Activated CD8-positive, alpha-beta memory T cell treated with anti-CD3 and anti-CD28 coated beads, Interleukin-2, amount 10 ng/mL, durations not matched to agents 7 days and 5 days (primary cell): ENCODE results near the gene ZNF619. TPM values are rescaled to one million over a fixed set of nuclear protein-coding genes. Genes with fewer than 3 reads are reported as not detected.

Experiments
- ATAC-seq: fragments of 150-1000 bp; cut with Tn5 transposase; one replicate; pipeline ENCODE4 v1.10.0; 2021; ENCODE audit warnings: moderate library complexity
- CTCF ChIA-PET: fragments of 350-600 bp; sonication (Branson Sonifier 250); formaldehyde crosslinking; loops from one replicate; lab custom pipeline; 2021; ENCODE audit warnings: antibody characterized with exemption; lab: Charles Lee
- DNase-seq: peaks from one replicate; pipeline ENCODE4 v3.0.0-alpha.2; 2020
- H3K27ac Mint-ChIP-seq: one replicate; pipeline ENCODE4 v1.8.0; 2021; ENCODE audit warnings: mild to moderate bottlenecking, mixed read lengths
- H3K27me3 Mint-ChIP-seq: one replicate; pipeline ENCODE4 v1.8.0; 2021; ENCODE audit warnings: mixed read lengths
- H3K36me3 Mint-ChIP-seq: one replicate; pipeline ENCODE4 v1.8.0; 2021; ENCODE audit warnings: mild to moderate bottlenecking, mixed read lengths
- H3K4me1 Mint-ChIP-seq: one replicate; pipeline ENCODE4 v1.8.0; 2021; ENCODE audit warnings: mixed read lengths
- H3K4me3 Mint-ChIP-seq: one replicate; pipeline ENCODE4 v1.8.0; 2021; ENCODE audit warnings: mild to moderate bottlenecking, moderate library complexity, mixed read lengths
- H3K9me3 Mint-ChIP-seq: one replicate; pipeline ENCODE4 v1.8.0; 2022; ENCODE audit warnings: low read depth, mixed read lengths
- total RNA-seq, 2 experiments: library from RNA; stranded (reverse); gene quantifications; one replicate each; pipeline ENCODE4 v1.2.3, GENCODE V29; 2021

The ZNF619 gene
- total RNA-seq, 2 experiments from 2014 or later = 10.1 to 11.0 TPM

DNA sequence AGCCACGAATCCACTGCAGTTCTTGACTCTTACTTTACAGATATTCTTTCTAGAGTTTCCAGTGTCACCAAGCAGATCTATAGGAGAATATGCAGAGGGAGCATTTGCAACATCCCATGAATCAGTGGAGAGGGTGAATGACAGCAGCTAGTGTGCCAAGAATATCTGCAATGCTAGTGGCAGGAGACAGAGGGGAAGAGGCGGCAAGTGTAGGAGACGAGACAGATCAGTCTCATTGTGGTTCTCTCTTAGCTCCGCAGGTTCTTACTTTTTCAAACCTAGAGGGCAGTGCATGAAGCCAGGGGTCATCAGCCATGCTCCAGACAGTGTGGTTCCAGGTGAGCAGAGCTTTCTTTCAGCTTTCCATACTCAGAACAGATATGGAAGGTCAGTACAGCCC lies 744 bp downstream of the ZNF619 start:
- peak overlapping the region; percentile 85 for H3K4me3 Mint-ChIP-seq
- H3K9me3 Mint-ChIP-seq = no peaks in the 10 kb centered on the region
- peaks cover 25% of the 10 kb centered on the region for H3K36me3 Mint-ChIP-seq
- CTCF ChIA-PET = interaction anchor here (0.5 to 3.0 kb wide), 5 partner anchors 13 to 1171 kb away, joined by 3 to 10 read pairs (median 4); partner anchors contain the start of genes RPL14 and ZNF620
- no peaks in the 10 kb centered on the region for H3K27me3 Mint-ChIP-seq
- no peak for DNase-seq
- peak overlapping the region; percentile 86 for H3K27ac Mint-ChIP-seq
- H3K4me1 Mint-ChIP-seq = peaks cover 35% of the 10 kb centered on the region
- no peak for ATAC-seq

DNA sequence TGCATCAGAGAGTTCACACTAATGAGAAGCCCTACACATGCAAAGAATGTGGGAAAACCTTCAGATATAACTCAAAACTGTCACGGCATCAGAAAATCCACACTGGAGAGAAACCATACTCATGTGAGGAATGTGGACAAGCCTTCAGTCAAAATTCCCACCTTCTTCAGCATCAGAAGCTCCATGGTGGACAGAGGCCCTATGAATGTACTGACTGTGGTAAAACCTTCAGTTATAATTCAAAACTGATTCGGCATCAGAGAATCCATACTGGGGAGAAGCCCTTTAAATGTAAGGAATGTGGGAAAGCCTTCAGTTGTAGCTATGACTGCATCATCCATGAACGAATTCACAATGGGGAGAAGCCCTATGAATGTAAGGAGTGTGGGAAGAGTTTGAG lies 10.2 kb downstream of the ZNF619 start:
- CTCF ChIA-PET = interaction anchor here (1.0 kb wide), 1 partner anchor 9 kb away, joined by 3 read pairs; no protein-coding TSS in a partner anchor
- peaks cover 60% of the 10 kb centered on the region for H3K36me3 Mint-ChIP-seq
- H3K27ac Mint-ChIP-seq = no peak overlapping the region
- H3K27me3 Mint-ChIP-seq = no peaks in the 10 kb centered on the region
- H3K9me3 Mint-ChIP-seq = peaks cover 21% of the 10 kb centered on the region
- DNase-seq (no peak), ATAC-seq (no peak)
- H3K4me3 Mint-ChIP-seq = no peak overlapping the region
- H3K4me1 Mint-ChIP-seq = peaks cover 16% of the 10 kb centered on the region

DNA sequence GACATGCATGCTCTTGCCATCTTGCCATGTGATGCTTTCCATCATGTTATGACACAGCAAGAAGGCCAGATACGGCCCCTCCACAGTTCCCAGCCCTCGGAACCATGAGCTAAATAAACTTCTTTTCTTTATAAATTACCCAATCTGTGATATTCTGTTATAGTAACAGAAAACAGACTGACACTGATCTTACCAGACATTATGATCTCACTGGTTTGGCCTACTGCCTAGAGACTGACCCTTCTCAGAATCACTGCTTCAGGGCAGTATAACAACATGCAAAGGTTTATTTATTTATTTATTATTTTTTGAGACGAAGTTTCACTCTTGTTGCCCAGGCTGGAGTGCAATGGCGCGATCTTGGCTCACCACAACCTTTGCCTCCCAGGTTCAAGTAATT lies 14.0 kb downstream of the ZNF619 start:
- Mint-ChIP-seq H3K27ac (no peak overlapping the region), H3K36me3 (peaks cover 39% of the 10 kb centered on the region), H3K9me3 (peaks cover 18% of the 10 kb centered on the region), H3K27me3 (no peaks in the 10 kb centered on the region), H3K4me3 (no peak overlapping the region), H3K4me1 (no peaks in the 10 kb centered on the region)
- ATAC-seq = no peak
- CTCF ChIA-PET = no interaction called here
- DNase-seq = no peak

DNA sequence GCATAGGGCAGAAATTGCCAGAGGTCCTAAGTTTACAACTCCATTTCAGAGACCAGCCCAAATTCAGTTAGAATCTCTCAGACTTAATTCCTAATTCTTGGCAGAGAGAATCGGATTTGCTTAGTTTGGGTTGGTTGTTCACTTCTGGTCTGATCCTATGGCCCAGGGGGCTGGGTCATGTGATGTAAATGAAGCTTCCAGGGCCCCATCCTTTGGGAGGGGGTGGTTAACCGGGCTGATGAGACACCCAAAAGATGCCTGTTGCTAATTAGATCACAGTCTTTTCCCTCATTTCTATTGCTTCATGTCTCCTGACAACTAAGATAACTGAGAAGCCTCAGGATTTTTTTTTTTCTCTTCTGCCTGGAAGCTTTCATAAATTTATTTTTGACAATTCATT lies 17.8 kb downstream of the ZNF619 start:
- Mint-ChIP-seq H3K4me3 (no peak overlapping the region), H3K27me3 (no peaks in the 10 kb centered on the region), H3K4me1 (no peaks in the 10 kb centered on the region), H3K27ac (no peak overlapping the region), H3K36me3 (peaks cover 10% of the 10 kb centered on the region), H3K9me3 (no peaks in the 10 kb centered on the region)
- CTCF ChIA-PET = interaction anchor here (2.6 kb wide), 1 partner anchor 11 kb away, joined by 8 read pairs; the partner anchor contains the start of gene ZNF620
- no peak for DNase-seq
- no peak for ATAC-seq

DNA sequence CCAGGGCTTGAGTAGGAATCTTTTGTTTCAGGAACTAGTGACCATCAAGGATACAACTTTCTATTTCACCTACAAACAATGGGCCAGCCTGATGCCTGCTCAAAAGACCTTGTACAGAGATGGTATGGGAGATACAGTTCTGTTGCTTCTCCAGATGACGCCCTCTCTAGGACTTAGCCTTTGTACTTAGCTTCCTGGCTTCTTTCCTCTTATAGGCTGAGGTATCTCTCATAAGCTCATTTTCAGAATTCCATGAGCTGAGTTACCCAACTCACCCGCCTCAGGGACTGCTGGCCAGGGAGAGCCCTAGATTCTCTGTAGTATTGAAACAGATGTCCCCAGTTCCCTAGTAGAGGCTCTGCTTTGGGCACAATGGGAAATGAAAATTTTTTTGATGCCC lies 20.4 kb downstream of the ZNF619 start:
- CTCF ChIA-PET = no interaction called here
- H3K36me3 Mint-ChIP-seq = peaks cover 2% of the 10 kb centered on the region
- H3K9me3 Mint-ChIP-seq = no peaks in the 10 kb centered on the region
- no peak overlapping the region for H3K4me3 Mint-ChIP-seq
- H3K27me3 Mint-ChIP-seq = no peaks in the 10 kb centered on the region
- no peaks in the 10 kb centered on the region for H3K4me1 Mint-ChIP-seq
- no peak overlapping the region for H3K27ac Mint-ChIP-seq
- ATAC-seq (no peak), DNase-seq (no peak)

DNA sequence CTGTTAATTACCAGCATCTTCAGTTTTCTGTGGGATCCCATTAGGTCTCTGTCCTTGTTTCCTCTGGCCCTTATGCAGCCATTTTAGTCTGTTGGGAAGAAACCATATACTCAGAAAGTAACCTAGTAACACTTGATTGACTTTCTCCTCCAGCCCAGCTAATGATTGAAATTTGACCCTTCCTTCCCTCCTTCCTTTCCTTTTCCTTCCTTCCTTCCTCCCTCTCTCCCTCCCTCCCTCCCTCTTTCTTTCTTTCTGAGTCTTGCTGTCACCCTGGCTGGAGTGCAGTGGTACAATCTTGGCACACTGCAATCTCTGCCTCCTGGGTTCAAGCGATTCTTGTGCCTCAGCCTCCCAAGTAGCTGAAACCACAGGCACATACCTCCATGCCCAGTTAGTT lies 23.0 kb downstream of the ZNF619 start:
- H3K4me3 Mint-ChIP-seq = no peak overlapping the region
- peaks cover 2% of the 10 kb centered on the region for H3K36me3 Mint-ChIP-seq
- DNase-seq (no peak), ATAC-seq (no peak)
- H3K9me3 Mint-ChIP-seq = no peaks in the 10 kb centered on the region
- CTCF ChIA-PET = interaction anchor here (1.3 kb wide), 1 partner anchor 14 kb away, joined by 3 read pairs; no protein-coding TSS in a partner anchor
- no peak overlapping the region for H3K27ac Mint-ChIP-seq
- no peaks in the 10 kb centered on the region for H3K27me3 Mint-ChIP-seq
- H3K4me1 Mint-ChIP-seq = peaks cover 3% of the 10 kb centered on the region

DNA sequence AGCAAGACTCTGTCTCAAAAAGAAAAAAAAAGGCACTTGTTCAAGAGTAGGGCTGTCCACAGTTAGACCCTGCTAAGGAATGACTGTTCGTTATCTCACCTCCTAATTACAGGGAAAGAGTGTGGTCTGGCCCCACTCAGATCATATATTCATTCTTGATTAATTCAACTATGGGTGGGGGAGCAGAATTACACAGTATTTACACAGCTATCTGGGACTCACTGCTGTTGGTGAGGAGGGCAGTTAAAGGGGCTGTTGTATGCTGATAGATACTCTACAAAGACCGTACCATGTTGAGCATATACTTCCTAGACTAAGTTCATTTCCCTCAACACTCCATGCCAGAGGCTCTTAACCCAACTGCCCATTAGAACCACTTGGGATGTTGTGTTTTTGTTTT lies 25.1 kb downstream of the ZNF619 start:
- Mint-ChIP-seq H3K27me3 (no peaks in the 10 kb centered on the region), H3K36me3 (peaks cover 3% of the 10 kb centered on the region), H3K9me3 (no peaks in the 10 kb centered on the region), H3K27ac (no peak overlapping the region), H3K4me1 (peaks cover 22% of the 10 kb centered on the region), H3K4me3 (no peak overlapping the region)
- CTCF ChIA-PET = no interaction called here
- no peak for ATAC-seq
- DNase-seq = no peak

DNA sequence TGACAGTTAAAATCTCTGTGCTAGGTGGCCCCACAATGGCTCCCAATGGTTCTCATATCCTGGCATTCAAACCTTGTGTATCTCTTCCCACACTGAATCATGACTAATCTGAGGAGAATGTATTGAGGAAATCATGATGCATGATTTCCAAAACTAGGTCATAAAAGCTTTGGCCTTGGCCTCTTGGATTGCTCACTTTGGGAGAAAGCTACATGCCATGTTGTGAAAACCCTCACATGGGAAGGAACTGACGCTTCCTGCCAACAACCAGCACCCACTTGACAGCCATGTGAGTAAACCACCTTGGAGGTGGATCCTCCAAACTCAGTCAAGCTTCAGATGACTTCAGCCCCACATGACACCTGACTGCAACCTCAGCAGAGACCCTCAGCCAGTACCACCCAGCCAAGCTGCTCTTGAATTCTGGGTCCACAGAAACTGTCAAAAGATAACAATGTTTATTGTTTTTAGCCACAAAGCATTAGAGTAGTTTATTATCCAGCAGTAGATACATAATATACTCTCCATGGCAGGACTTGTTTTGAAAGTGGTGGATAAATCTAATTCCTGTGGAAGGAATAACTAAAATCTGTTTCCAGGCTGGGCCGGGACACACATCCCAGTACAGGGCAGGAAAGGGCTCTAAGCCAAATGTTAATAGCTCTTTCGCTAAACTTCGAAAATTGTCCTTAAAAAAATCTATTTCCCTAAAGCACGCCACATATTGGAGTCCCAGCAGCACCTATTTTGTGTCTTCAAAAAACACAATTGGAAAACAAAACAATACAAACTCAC lies 27.9 kb downstream of the ZNF619 start:
- no peaks in the 10 kb centered on the region for H3K27me3 Mint-ChIP-seq
- DNase-seq (no peak), ATAC-seq (no peak)
- H3K9me3 Mint-ChIP-seq = no peaks in the 10 kb centered on the region
- CTCF ChIA-PET = interaction anchor here (1.2 to 1.8 kb wide), 6 partner anchors 11 to 76 kb away, joined by 3 to 8 read pairs (median 4); partner anchors contain the start of gene ZNF621
- H3K36me3 Mint-ChIP-seq = peaks cover 18% of the 10 kb centered on the region
- no peak overlapping the region for H3K27ac Mint-ChIP-seq
- peaks cover 31% of the 10 kb centered on the region for H3K4me1 Mint-ChIP-seq
- H3K4me3 Mint-ChIP-seq = peak overlapping the region; percentile 92

DNA sequence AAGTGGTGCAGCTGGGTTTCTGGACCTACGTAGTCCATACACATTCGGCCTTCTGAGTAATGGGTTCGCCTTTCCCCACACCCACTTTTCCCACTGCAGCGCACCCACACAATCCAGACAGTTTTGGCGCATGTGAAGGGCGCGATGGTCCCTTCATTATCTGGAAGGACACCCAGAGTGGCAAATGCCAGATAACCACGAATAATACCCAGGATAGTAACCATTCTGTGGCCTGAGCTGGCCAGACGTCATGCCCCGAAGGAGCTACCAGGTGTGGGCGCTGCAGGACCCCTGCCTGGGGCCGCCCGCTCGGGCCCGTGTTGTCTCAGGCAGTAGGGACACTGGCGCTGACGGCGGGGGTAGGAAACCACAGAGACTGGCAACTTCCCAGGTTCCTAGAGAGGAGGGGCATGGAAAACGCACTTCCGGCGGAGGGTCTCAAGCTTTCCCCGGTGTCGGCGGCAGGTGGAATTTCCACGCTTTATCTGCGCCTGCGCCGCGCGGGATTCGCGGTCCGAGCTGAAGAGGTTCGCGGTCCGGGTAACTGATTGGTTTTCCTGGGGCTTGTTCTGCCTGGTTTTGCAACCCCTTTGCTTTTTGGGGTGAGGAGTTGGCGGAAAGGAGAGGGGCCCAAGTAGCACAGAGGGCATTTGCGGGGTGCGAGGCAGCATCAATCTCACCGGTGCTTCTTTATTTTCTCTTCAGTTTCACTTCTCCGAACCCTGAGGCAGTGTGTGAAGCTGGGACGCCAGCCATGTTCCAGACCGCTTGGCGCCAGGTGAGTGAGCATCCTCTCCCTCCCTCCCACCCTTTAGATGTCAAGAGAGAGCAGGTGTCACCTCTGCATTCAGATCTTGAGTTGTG lies 28.9 kb downstream of the ZNF619 start, which contains the start of gene ZNF620:
TSS of gene ZNF620 (plus strand) at position 441 of the 864 bp plus-strand sequence. CDS start at position 755, 314 bp downstream.
- DNase-seq (peak; percentile 57), ATAC-seq (peak; percentile 83)
- CTCF ChIA-PET = interaction anchor here (1.2 to 1.8 kb wide), 6 partner anchors 12 to 75 kb away, joined by 3 to 8 read pairs (median 4); partner anchors contain the start of gene ZNF621
- Mint-ChIP-seq H3K27me3 (no peaks in the 10 kb centered on the region), H3K4me1 (peaks cover 31% of the 10 kb centered on the region), H3K27ac (peak within 1 kb of the TSS; percentile 88), H3K4me3 (peak within 1 kb of the TSS; percentile 92), H3K36me3 (peaks cover 25% of the 10 kb centered on the region), H3K9me3 (no peaks in the 10 kb centered on the region)

DNA sequence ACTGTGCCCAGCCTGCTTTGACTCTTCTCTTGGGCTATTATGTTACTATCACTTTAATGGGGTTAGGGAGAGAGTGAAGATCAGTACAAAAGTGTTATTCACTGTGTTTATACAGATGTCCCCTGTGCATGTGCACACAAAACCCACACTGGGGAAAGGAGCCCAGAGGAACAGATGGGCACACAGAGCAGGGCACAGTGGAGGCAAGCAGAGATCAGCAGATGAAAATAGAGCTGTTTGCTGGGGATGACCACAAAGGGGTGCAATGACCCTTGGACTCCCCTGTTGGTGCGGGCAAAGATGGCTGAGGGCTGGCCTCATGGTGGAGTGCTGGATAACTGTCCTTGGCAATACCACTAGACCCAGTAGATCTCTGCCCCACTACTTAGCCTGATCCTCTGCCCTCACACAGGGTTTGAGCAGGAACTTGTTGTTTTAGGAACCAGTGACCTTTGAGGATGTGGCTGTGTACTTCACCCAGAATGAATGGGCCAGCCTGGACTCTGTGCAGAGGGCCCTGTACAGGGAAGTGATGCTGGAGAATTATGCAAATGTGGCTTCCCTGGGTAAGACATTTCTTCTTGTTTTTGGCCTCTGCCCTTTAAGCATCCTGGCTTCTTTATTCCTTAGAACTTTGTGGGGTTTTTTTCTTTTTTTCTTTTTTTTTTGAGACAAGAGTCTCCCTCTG lies 34.3 kb downstream of the ZNF619 start:
- no peaks in the 10 kb centered on the region for H3K27me3 Mint-ChIP-seq
- DNase-seq = no peak
- CTCF ChIA-PET = no interaction called here
- no peak overlapping the region for H3K4me3 Mint-ChIP-seq
- ATAC-seq = no peak
- no peak overlapping the region for H3K27ac Mint-ChIP-seq
- H3K9me3 Mint-ChIP-seq = no peaks in the 10 kb centered on the region
- peaks cover 17% of the 10 kb centered on the region for H3K4me1 Mint-ChIP-seq
- peaks cover 48% of the 10 kb centered on the region for H3K36me3 Mint-ChIP-seq

DNA sequence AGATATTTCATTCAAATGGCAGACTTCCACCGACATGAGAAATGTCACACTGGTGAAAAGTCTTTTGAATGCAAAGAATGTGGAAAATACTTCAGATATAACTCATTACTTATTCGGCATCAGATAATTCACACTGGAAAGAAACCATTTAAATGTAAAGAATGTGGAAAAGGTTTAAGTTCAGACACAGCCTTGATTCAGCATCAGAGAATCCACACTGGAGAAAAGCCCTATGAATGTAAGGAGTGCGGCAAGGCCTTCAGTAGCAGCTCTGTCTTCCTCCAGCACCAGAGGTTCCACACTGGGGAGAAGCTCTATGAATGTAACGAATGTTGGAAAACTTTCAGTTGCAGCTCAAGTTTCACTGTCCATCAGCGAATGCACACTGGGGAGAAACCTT lies 39.3 kb downstream of the ZNF619 start:
- H3K9me3 Mint-ChIP-seq = no peaks in the 10 kb centered on the region
- CTCF ChIA-PET = no interaction called here
- no peak for DNase-seq
- ATAC-seq = no peak
- no peaks in the 10 kb centered on the region for H3K27me3 Mint-ChIP-seq
- H3K4me3 Mint-ChIP-seq = no peak overlapping the region
- H3K27ac Mint-ChIP-seq = no peak overlapping the region
- no peaks in the 10 kb centered on the region for H3K4me1 Mint-ChIP-seq
- H3K36me3 Mint-ChIP-seq = peaks cover 27% of the 10 kb centered on the region

DNA sequence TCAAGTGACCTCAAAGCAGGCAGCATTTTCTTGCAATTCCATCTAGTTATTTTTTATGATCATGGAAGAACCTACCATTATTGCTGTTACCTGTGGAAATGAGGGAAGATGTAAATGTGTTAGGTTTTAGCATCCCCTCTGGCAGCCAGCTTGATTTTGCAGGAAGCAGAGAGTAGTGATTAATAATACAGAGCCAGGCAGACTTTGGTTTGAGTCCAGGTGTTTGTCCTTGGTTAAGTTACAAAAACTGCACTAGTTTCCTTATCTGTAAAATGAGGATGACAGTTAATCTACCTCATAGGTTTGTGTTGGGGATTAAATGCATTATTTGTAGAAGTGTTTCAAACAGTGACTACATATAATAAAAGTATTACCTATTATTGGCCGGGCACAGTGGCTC lies 41.1 kb downstream of the ZNF619 start:
- Mint-ChIP-seq H3K4me3 (no peak overlapping the region), H3K27ac (no peak overlapping the region)
- CTCF ChIA-PET = no interaction called here

DNA sequence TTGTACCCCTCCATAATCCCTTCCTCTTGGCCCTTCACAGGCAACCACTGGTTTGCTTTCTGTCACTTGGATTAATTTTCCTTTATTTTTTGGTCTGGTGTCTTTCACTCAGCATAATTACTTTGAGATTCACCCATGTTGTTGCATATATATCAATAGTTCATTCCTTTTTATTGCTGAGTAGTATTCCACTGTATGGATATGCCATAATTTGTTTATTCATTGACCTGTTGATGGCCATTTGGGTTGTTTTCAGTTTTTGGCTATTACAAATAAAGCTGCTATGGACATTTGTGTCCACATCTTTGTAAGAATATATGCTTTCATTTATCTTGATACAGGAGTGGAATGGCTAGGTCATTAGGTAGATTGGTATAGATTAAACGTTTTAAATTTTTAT lies 41.9 kb downstream of the ZNF619 start:
- Mint-ChIP-seq H3K27ac (no peak overlapping the region), H3K4me3 (no peak overlapping the region), H3K9me3 (no peaks in the 10 kb centered on the region), H3K4me1 (peaks cover 5% of the 10 kb centered on the region), H3K27me3 (no peaks in the 10 kb centered on the region), H3K36me3 (peaks cover 22% of the 10 kb centered on the region)
- DNase-seq (no peak), ATAC-seq (no peak)
- CTCF ChIA-PET = interaction anchor here (0.8 kb wide), 2 partner anchors 23 to 51 kb away, joined by 3 to 5 read pairs; no protein-coding TSS in a partner anchor

More for the DNA sequence above, 41.1 kb downstream of the ZNF619 start:
- H3K27me3 Mint-ChIP-seq = no peaks in the 10 kb centered on the region
- peaks cover 22% of the 10 kb centered on the region for H3K36me3 Mint-ChIP-seq
- DNase-seq (no peak), ATAC-seq (no peak)
- no peaks in the 10 kb centered on the region for H3K9me3 Mint-ChIP-seq
- no peaks in the 10 kb centered on the region for H3K4me1 Mint-ChIP-seq
